GM23338 (cell line): ENCODE data around the gene PRSS57. TPM values are rescaled to one million over a fixed set of nuclear protein-coding genes. Genes with fewer than 3 reads are reported as not detected.

Source experiments
- ATAC-seq: fragments of 200-7000 bp; cut with Tn5 transposase; 3 replicates; pipeline ENCODE4 v1.9.1; 2020
- DNase-seq: peaks from one replicate; pipeline ENCODE4 v3.0.0-alpha.2; 2015; ENCODE audit warnings: low spot score
- H2AFZ ChIP-seq: fragments of 200-600 bp; sonication (generic); 2 replicates; pipeline ENCODE4 v1.8.0; 2016; ENCODE audit warnings: antibody characterized with exemption, mild to moderate bottlenecking, moderate library complexity
- H3F3A ChIP-seq: fragments of 200-600 bp; sonication (generic); replicated peaks from 2 replicates; pipeline ENCODE4 v1.8.0; 2017; ENCODE audit warnings: antibody characterized with exemption, mixed run types, low read depth
- H3K27ac ChIP-seq: fragments of 200-600 bp; sonication (generic); 2 replicates; pipeline ENCODE4 v1.6.1; 2016; ENCODE audit warnings: low read depth
- H3K27me3 ChIP-seq: fragments of 200-600 bp; sonication (generic); 2 replicates; pipeline ENCODE4 v1.8.0; 2016; ENCODE audit warnings: mild to moderate bottlenecking, mixed run types, moderate library complexity; ENCODE audit not compliant: insufficient read depth
- H3K36me3 ChIP-seq: fragments of 200-600 bp; sonication (generic); 2 replicates; pipeline ENCODE4 v1.8.0; 2016; ENCODE audit warnings: mild to moderate bottlenecking; ENCODE audit not compliant: insufficient read depth
- H3K4me1 ChIP-seq: fragments of 200-600 bp; sonication (generic); 2 replicates; pipeline ENCODE4 v1.8.0; 2016; ENCODE audit warnings: mild to moderate bottlenecking, moderate library complexity; ENCODE audit not compliant: insufficient read depth
- H3K4me2 ChIP-seq: fragments of 200-600 bp; sonication (generic); 2 replicates; pipeline ENCODE4 v1.7.1; 2017; ENCODE audit warnings: mixed run types
- H3K4me3 ChIP-seq: fragments of 200-600 bp; sonication (generic); 2 replicates; pipeline ENCODE4 v1.6.1; 2016; ENCODE audit warnings: mixed run types
- H3K79me2 ChIP-seq: fragments of 200-600 bp; sonication (generic); replicated peaks from 2 replicates; pipeline ENCODE4 v1.8.0; 2017; ENCODE audit warnings: mild to moderate bottlenecking; ENCODE audit not compliant: insufficient read depth
- H3K9me2 ChIP-seq: fragments of 200-600 bp; sonication (generic); 2 replicates; pipeline ENCODE4 v1.8.0; 2017; ENCODE audit not compliant: insufficient read depth
- H4K20me1 ChIP-seq: fragments of 200-600 bp; sonication (generic); replicated peaks from 2 replicates; pipeline ENCODE4 v1.8.0; 2017; ENCODE audit warnings: mild to moderate bottlenecking; ENCODE audit not compliant: insufficient read depth
- H3K27ac Mint-ChIP-seq: 2 replicates; pipeline ENCODE4 v1.8.0; 2020; ENCODE audit warnings: inconsistent platforms, mild to moderate bottlenecking, moderate library complexity, mixed read lengths
- H3K27me3 Mint-ChIP-seq: 3 replicates; pipeline ENCODE4 v1.8.0; 2022; ENCODE audit warnings: low read depth, mild to moderate bottlenecking, moderate library complexity, mixed read lengths, inconsistent platforms; ENCODE audit not compliant: insufficient read depth, poor library complexity
- H3K36me3 Mint-ChIP-seq: 3 replicates; pipeline ENCODE4 v1.8.0; 2021; ENCODE audit warnings: low read depth, mild to moderate bottlenecking, inconsistent platforms, moderate library complexity, mixed read lengths
- H3K4me1 Mint-ChIP-seq: 3 replicates; pipeline ENCODE4 v1.8.0; 2020; ENCODE audit warnings: mild to moderate bottlenecking, inconsistent platforms, mixed read lengths
- H3K4me3 Mint-ChIP-seq: 3 replicates; pipeline ENCODE4 v1.8.0; 2021; ENCODE audit warnings: moderate library complexity, mild to moderate bottlenecking, inconsistent platforms, mixed read lengths
- H3K9me3 Mint-ChIP-seq: 3 replicates; pipeline ENCODE4 v1.8.0; 2020; ENCODE audit warnings: moderate library complexity, mild to moderate bottlenecking, inconsistent platforms, mixed read lengths
- CREB1 ChIP-seq: fragments of 250-450 bp; sonication (Bioruptor Pico); IDR thresholded peaks from 2 replicates; pipeline ENCODE4 v1.5.0; 2020; ENCODE audit warnings: low read depth, mild to moderate bottlenecking, moderate library complexity
- CTCF ChIP-seq, 2 experiments: fragments of 200-600 bp in 1 of 2; sonication (generic) in 1 of 2; conservative IDR thresholded peaks; 2 replicates each; pipeline versions ENCODE4 v1.5.1 to v1.6.1; 2016 to 2017; ENCODE audit warnings: antibody characterized with exemption in 2 of 2, low read depth in 2 of 2, mild to moderate bottlenecking in 2 of 2, moderate library complexity in 1 of 2
- ETS1 ChIP-seq: IDR thresholded peaks from 2 replicates; pipeline ENCODE4 v1.6.1; 2016; ENCODE audit warnings: antibody characterized with exemption
- EZH2 ChIP-seq: fragments of 200-600 bp; sonication (generic); IDR thresholded peaks from one replicate; pipeline ENCODE4 v1.8.0; 2017; ENCODE audit warnings: antibody characterized with exemption, mild to moderate bottlenecking, low read depth; ENCODE audit not compliant: unreplicated experiment
- EZH2phosphoT487 ChIP-seq: fragments of 200-600 bp; sonication (generic); IDR thresholded peaks from one replicate; pipeline ENCODE4 v1.8.1; 2018; ENCODE audit warnings: antibody characterized with exemption; ENCODE audit not compliant: unreplicated experiment
- JUNB ChIP-seq: IDR thresholded peaks from one replicate; pipeline ENCODE4 v1.6.1; 2016; ENCODE audit warnings: antibody characterized with exemption; ENCODE audit not compliant: unreplicated experiment
- NANOG ChIP-seq: IDR thresholded peaks from 2 replicates; pipeline ENCODE4 v1.6.1; 2016; ENCODE audit warnings: antibody characterized with exemption, borderline replicate concordance
- POLR2AphosphoS5 ChIP-seq: IDR thresholded peaks from 2 replicates; pipeline ENCODE4 v1.6.1; 2016; ENCODE audit warnings: antibody characterized with exemption, low read depth
- REST ChIP-seq: IDR thresholded peaks from one replicate; pipeline ENCODE4 v1.6.1; 2018; ENCODE audit warnings: antibody characterized with exemption; ENCODE audit not compliant: unreplicated experiment
- STAT1 ChIP-seq: IDR thresholded peaks from one replicate; pipeline ENCODE4 v1.6.1; 2016; ENCODE audit warnings: antibody characterized with exemption; ENCODE audit not compliant: unreplicated experiment
- ZNF114 ChIP-seq: fragments of 250-450 bp; sonication (Bioruptor Pico); IDR thresholded peaks from 2 replicates; pipeline ENCODE4 v1.5.0; 2020; ENCODE audit warnings: mild to moderate bottlenecking, moderate library complexity
- polyA plus RNA-seq: library from polyadenylated mRNA; unstranded; fragments of >200 nt; fragmentation: Nextera tagmentation; extraction: Ambion mirVana; gene quantifications from 2 replicates; pipeline ENCODE4 v1.2.1, GENCODE V29; 2016
- total RNA-seq: library from RNA; depleted of rRNA; stranded (reverse); fragments of >200 nt; shearing (Covaris generic); gene quantifications from 2 replicates; pipeline ENCODE4 v1.2.3, GENCODE V29; 2014

PRSS57 gene
- total and polyA plus RNA-seq, 2 experiments from 2014 or later: 0.34 TPM; not detected in 1

- TF ChIP-seq CTCF (conservative IDR thresholded peaks at IDR 0.05; ENCODE audit: low read depth in 2 of 2): peak in 1 of 2 experiments; percentile 11; a peak in 2 of 4 replicates
Observed at GRCh38 chr19:708154-709143, 13.2 kb upstream of the PRSS57 start, which contains the start of gene PALM (continued).

- Histone ChIP-seq H3K27me3 (peaks cover under 1% of the 10 kb centered on the region; the same call in 1 of the 2 replicates), H3K4me3 (peak overlapping the region; percentile 52), H3K4me1 (no peaks in the 10 kb centered on the region; the same call in 1 of the 2 replicates), H4K20me1 (no peaks in the 10 kb centered on the region), H3K4me2 (peak overlapping the region; percentile 83), H3F3A (0 out of 2 replicates have a peak, but pooled peaks cover 6% of the 10 kb centered on the region), H3K79me2 (no peaks in the 10 kb centered on the region), H3K36me3 (no peaks in the 10 kb centered on the region), H3K9me2 (no peaks in the 10 kb centered on the region), H2AFZ (peak overlapping the region; percentile 76; the same call in 1 of the 2 replicates), H3K27ac (no peak overlapping the region)
- DNase-seq (no peak), ATAC-seq (peak; percentile 23)
- TF ChIP-seq CREB1 (no peak), JUNB (no peak), POLR2AphosphoS5 (no peak), REST (no peak), NANOG (no peak), EZH2 (no peak), ZNF114 (CRISPR knock-in tag) (no peak), ETS1 (no peak), EZH2phosphoT487 (no peak), CTCF (conservative IDR thresholded peaks at IDR 0.05; ENCODE audit: low read depth in 2 of 2) (no peak), STAT1 (no peak)
- peak overlapping the region; percentile 62; the same call in 2 of the 3 replicates for H3K4me3 Mint-ChIP-seq
- no peak overlapping the region for H3K27ac Mint-ChIP-seq
- peaks cover 6% of the 10 kb centered on the region; the same call in 2 of the 3 replicates for H3K4me1 Mint-ChIP-seq
- H3K36me3 Mint-ChIP-seq: peaks cover 4% of the 10 kb centered on the region; the same call in 1 of the 3 replicates
- H3K9me3 Mint-ChIP-seq: peaks cover 12% of the 10 kb centered on the region; the same call in 2 of the 3 replicates
- peaks cover 12% of the 10 kb centered on the region for H3K27me3 Mint-ChIP-seq
Observed at GRCh38 chr19:704447-704741, 9.1 kb upstream of the PRSS57 start.
